NOMO-1 treated with DMSO at 0.1 percent for 48 hours (cell line): ENCODE measurements around the gene RAP2C.
"Not testable (repeated sequence)": the region's sequence is repeated elsewhere in the genome, so short reads cannot be mapped to it uniquely, and the experiment has no call there.

Experiments used
- DNase-seq: peaks from one replicate; lab custom pipeline; 2025; ENCODE audit not compliant: unreplicated experiment; lab: John Stamatoyannopoulos, UW

The RAP2C gene

DNA sequence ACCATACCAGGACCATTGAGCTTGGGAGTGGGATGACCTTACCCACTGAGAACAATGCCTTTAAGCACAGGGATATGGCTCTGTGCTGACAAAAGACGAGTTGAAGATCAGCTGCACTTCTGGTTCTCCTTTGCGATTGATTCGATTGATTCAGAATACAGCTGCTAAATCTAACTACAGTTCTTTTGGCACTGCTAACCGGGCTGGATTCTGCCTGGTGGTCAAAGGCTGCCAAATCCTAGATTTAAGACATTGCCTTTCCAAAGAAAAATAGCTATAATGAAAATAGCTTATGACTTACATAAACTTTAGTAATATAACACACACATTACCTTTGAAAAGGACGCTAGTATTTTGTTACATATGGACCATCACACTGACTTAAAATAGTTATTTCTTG, 18.3 kb downstream of the RAP2C start:
- no peak for DNase-seq

DNA sequence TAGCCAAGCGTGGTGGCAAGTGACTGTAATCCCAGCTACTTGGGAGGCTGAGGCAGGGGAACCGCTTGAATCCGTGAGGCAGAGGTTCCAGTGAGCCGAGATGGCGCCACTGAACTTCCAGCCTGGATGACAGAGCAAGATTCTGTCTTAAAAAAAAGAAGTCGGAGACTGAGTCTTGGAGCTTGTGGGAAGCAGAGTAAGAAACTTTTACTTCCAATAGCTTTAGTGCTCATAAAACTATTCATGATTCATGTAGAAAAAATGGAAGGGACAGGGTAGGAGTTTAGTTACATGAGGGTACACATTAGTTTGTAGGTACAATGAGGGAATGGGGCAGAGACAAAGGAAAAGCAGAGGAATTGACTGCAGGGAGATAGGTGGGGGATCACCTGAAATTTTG, 19.3 kb downstream of the RAP2C start:
- no peak for DNase-seq

DNA sequence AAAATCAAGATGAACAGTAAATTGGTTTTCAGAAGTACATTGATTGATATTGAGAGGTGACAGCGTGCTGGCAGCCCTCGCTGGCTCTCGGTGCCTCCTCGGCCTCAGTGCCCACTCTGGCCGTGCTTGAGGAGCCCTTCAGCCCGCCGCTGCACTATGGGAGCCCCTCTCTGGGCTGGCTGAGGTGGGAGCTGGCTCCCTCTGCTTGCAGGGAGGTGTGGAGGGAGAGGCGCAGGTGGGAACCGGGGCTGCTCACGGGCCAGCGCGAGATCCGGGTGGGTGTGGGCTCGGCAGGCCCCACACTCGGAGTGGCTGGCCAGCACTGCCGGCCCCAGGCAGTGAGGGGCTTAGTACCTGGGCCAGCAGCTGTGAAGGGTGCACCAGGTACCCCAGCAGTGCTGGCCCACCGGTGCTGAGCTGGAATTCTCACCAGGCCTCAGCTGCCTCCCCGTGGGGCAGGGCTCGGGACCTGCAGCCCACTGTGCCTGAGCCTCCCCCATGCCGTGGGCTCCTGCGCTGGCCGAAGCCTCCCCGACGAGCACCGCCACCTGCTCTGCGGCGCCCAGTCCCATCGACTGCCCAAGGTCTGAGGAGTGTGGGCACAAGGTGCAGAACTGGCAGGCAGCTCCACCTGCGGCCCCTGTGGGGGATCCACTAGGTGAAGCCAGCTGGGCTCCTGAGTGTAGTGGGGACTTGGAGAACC, 25.2 kb downstream of the RAP2C start:
- DNase-seq, result no peak

GRCh38 chrX:132191938-132192337, 27.3 kb downstream of the RAP2C start:
- DNase-seq, result no peak

DNA sequence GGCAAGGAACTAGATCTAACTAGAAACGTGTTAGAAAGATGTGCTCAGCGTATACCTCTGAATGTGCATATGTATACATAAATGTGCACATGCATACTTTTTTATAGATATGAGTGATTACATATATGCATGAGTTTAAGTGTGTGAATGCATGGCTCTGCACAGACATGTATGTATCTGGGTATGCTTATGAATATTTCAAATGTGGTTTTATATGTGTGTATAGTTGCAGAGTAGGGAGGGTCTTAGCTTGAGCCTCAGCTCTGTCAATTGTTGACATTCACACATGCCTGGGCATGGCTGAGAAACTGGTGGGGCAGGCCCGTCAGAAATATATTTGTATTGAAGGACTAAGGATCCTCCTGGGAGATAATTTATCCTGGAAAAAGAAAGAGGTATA, 31.1 kb downstream of the RAP2C start:
- DNase-seq, result no peak

DNA sequence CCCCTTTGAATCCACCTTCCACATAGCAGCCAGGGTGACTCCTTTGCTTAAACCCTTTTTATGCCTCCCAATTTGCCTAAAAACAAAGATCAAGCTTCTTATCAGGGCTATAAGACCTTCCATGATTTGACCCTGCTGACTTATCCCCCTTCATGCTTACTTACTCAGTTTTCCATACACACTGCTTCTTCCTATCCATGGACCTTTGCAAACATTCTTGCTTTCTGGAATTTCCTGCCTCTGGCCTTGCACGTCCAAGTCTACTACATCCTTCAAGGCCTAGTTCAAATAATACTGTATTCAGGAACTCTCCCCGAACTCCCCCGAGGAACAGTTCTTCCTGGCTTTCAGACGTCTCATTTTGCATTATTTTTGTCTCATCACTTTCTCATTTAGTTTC, 31.8 kb downstream of the RAP2C start:
- no peak for DNase-seq

GRCh38 chrX:132184871-132185270, 34.4 kb downstream of the RAP2C start:
- DNase-seq, result no peak

GRCh38 chrX:132181364-132181763, 37.9 kb downstream of the RAP2C start:
- no peak for DNase-seq

- no peak for DNase-seq
Observed at GRCh38 chrX:132180929-132181328, 38.3 kb downstream of the RAP2C start.

DNA sequence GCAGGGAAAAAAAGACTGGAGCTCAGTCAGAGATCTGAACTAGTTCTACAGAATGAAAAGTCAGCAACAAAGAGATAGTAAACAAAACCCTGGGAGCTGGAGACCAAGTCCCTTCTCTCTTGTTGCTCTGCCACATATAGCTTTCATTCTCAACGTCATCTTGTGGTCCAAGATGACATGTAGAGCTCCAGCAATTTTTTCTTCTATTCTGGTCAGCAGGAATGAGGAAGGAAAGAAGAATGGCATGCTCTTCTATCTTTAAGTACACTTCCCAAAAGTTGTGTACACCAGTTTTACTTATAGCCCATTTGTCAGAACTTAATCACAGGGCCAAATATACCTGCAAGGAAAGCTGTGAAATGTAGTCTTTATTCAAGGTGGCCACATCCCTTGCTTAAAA, 45.6 kb downstream of the RAP2C start:
- no peak for DNase-seq

GRCh38 chrX:132171881-132172280, 47.4 kb downstream of the RAP2C start:
- DNase-seq, result no peak

DNA sequence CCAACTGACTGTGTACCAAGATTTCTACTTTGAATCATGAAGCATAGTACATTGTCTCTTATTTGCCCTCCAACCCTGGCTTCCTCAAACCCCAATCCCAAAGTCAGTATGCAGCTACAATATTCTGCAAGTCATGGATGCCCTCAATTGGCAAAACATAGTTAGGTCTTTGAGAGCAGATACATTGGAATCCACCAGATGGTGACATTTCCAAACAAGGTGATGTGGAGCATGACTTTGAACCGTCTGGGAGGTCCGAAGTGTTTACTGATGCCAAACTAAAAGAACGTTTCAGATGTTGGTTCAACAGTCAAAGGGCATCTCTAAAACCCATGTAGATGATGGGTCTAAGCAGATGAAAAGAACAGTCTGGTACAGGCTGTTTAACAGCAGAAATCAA, 47.8 kb downstream of the RAP2C start:
- DNase-seq, result no peak

DNA sequence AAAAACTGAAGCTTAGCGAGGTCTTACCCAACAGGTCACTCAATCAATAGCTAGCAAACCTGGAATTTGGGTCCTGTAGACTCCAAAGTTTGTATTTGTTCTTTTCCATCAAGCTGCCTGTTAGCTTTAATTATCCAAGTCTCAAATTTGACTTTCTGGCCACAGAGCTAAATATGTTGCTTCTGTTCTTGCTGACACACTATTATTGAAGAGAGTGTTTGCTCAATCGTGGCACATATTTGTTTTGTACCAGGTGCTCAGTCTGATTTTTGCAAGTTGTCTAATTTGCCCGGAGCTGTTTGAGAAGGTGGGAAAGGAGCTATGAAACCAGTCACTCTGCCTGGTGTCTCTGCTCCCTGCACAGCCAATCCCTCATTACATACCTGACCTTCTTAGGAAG, 49.7 kb downstream of the RAP2C start:
- no peak for DNase-seq

GRCh38 chrX:132165651-132166050, 53.6 kb downstream of the RAP2C start:
- DNase-seq, result no peak

- no peak for DNase-seq
Observed at GRCh38 chrX:132165005-132165404, 54.2 kb downstream of the RAP2C start.

DNA sequence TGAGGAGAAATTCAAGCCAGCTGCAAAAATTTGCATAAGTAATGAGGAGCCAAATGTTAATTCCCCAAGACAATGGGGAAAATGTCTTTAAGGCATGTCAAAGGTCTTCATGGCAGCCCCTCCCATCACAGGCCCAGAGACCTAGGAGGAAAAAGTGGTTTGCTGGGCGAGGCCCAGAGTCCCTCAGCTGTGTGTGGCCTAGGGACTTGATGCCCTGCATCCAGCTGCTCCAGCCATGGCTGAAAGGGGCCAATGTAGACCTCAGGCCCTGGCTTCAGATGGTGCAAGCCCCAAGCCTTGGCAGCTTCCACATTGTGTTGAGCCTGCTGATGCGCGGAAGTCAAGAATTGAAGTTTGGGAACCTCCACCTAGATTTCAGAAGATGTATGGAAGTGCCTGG, 56.2 kb downstream of the RAP2C start:
- DNase-seq, result not testable (repeated sequence)

- no peak for DNase-seq
Observed at GRCh38 chrX:132153166-132153565, 66.1 kb downstream of the RAP2C start.
